Measurements from ENCODE around the gene MAPK13.

The MAPK13 gene

DNA sequence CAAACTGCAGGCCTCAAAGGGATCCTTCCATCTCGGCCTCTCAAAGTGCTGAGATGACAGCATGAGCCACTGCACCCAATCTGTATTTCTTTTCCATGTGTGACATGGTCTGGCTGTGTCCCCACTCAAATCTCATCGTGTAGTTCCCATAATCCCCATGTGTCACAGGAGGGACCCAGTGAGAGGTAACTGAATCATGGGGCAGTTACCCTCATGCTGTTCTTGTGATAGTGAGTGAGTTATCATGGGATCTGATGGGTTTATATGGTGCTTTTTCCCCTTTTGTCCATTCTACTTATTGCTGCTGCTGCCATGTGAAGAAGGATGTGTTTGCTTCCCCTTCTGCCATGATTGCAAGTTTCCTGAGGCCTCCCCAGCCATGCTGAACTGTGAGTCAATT lies 55.9 kb downstream of the MAPK13 start:
- CTCF ChIA-PET = no interaction called here
- H3K4me3 ChIP-seq (ENCODE audit: low read depth, low read length) = no peak overlapping the region
- TF ChIP-seq, protein P1, sequence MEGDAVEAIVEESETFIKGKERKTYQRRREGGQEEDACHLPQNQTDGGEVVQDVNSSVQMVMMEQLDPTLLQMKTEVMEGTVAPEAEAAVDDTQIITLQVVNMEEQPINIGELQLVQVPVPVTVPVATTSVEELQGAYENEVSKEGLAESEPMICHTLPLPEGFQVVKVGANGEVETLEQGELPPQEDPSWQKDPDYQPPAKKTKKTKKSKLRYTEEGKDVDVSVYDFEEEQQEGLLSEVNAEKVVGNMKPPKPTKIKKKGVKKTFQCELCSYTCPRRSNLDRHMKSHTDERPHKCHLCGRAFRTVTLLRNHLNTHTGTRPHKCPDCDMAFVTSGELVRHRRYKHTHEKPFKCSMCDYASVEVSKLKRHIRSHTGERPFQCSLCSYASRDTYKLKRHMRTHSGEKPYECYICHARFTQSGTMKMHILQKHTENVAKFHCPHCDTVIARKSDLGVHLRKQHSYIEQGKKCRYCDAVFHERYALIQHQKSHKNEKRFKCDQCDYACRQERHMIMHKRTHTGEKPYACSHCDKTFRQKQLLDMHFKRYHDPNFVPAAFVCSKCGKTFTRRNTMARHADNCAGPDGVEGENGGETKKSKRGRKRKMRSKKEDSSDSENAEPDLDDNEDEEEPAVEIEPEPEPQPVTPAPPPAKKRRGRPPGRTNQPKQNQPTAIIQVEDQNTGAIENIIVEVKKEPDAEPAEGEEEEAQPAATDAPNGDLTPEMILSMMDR (IDR thresholded peaks at IDR 0.05; ENCODE audit: insufficient read depth, low read length, missing control alignments) = no peak
- no peak for DNase-seq (ENCODE audit: low read depth, low spot score)
- POLR2A ChIA-PET = no interaction called here

DNA sequence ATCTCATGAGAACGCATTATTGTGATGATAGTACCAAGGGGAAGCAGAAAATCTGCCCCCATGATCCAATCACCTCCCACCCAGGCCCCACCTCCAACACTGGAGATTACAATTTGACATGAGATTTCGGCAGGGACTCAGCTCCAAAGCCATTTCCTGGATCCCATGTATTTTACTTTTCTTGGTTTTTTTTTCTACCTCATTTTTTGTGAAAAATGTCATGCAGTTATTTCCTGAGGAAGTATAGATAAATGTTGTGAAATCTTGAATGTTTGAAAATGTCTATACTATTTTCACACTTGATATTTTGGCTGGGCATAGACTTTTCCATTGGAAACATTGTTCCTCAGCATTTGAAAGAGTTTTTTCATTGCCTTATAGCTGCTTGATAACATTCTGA lies 57.1 kb downstream of the MAPK13 start:
- no peak for DNase-seq (ENCODE audit: low read depth, low spot score)
- CTCF ChIA-PET = no interaction called here
- no peak overlapping the region for H3K4me3 ChIP-seq (ENCODE audit: low read depth, low read length)
- TF ChIP-seq, protein P1 (IDR thresholded peaks at IDR 0.05; ENCODE audit: insufficient read depth, low read length, missing control alignments) = no peak
- POLR2A ChIA-PET = interaction anchor here (0.6 to 0.7 kb wide), 2 partner anchors 8 to 336 kb away, joined by 3 to 4 read pairs; no protein-coding TSS in a partner anchor

Data from AG04449 (cell line).